HG03460 (cell line): ENCODE results near the gene CT47A7.
"Not testable (repeated sequence)": the region's sequence is repeated elsewhere in the genome, so short reads cannot be mapped to it uniquely, and the experiment has no call there.

ENCODE experiments used
- ATAC-seq: cut with Tn5 transposase; IDR thresholded peaks from one replicate; pipeline ENCODE4 v1.9.1; 2021; ENCODE audit not compliant: unreplicated experiment

Gene CT47A7

DNA sequence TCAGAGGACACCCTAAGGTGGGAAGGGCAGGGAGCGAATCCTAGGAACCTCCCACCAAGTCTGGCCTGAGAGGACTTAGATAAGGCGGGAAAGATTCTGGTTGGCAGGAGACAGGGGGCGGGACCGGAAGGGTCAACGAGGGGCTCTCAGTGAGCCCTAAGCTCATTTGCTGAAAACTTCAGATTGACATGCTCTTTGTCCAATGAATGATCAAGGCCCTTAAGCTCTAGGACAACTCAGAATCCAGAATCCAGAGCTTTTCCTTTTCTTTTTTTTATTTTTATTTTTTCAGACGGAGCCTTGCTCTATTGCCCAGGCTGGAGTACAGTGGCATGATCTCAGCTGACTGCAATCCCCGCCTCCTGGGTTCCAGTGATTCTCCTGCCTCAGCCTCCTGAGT is at the start of gene CT47A7:
Gene CT47A7, minus strand, starts transcription at position 101 of the 400 bp plus-strand sequence. CDS start 255 bp downstream, outside the sequence.
- ATAC-seq: not testable (repeated sequence)

DNA sequence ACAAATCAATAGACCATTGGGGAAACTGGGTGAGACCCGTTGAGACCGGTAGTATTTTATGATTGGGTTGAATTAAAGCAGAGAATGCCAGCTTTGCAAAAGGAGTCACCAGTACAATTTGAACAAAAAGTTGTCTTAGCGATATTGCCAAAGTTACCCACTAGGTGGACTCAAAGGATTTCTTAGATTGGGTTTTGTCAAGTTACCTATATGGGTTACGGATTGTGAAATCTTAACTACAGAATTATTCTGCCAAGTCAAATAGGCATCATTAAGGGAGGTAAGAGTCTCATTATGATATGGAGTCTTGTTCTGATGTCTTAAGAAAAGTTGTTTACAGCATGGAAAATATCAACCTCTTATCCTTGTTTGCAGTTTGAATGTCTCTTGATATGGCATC is 44.2 kb upstream of the CT47A7 start:
- ATAC-seq: no peak

DNA sequence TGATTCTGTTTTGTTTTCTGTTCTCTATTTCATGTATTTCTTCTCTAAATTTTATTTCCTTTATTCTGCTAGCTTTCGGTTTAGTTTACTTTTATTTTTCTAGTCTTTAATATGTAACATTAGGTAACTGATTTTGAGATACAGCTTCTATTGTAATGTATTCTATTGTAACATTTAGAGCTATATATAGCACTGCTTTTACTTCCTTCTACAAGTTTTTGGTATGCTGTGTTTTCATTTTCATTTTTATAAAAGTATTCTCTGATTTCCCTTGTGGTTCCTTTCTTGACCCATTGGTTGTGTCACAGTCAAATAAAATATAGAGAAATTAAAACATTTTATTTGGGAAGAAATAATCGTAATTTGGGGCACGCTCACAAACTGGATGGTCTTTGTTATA is 43.0 kb upstream of the CT47A7 start:
- no peak for ATAC-seq

DNA sequence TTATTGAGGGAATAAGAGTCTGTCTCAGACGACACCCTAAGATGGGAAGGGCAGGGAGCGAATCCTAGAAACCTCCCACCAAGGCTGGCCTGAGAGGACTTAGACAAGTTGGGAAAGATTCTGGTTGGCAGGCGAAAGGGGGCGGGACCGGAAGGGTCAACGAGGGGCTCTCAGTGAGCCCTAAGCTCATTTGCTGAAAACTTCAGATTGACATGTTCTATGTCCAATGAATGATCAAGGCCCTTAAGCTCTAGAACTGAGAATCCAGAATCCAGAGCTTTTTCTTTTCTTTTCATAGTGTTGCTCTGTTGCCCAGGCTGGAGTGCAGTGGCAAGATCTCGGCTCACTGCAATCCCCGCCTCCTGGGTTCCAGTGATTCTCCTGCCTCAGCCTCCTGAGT is 29.3 kb upstream of the CT47A7 start, which contains the start of gene CT47A1:
Gene CT47A1, minus strand, starts transcription at position 101 of the 400 bp plus-strand sequence. CDS start 231 bp downstream, outside the sequence.
- ATAC-seq: not testable (repeated sequence)
